CD14-positive monocyte (primary cell): ENCODE measurements around the gene CHIT1. TPM values are rescaled to one million over a fixed set of nuclear protein-coding genes. Genes with fewer than 3 reads are reported as not detected.

ENCODE experiments used
- DNase-seq, 3 donors: peaks; one replicate each; pipeline ENCODE4 v3.0.0-alpha.2; 2011 to 2022
- H2AFZ ChIP-seq: 2 replicates; pipeline ENCODE4 v1.6.0; 2012; ENCODE audit warnings: mild to moderate bottlenecking, low read depth, low read length, inconsistent platforms; ENCODE audit not compliant: insufficient read depth, poor library complexity, severe bottlenecking
- H3K27ac ChIP-seq, 2 donors: 1 replicate in 1 of 2; 2 replicates in 1 of 2; pipeline ENCODE4 v1.5.1; 2012 to 2013; ENCODE audit warnings: low read length in 2 of 2, control low read depth in 1 of 2, inconsistent platforms in 1 of 2, low read depth in 1 of 2, mild to moderate bottlenecking in 1 of 2
- H3K27me3 ChIP-seq, 2 donors: one replicate each; pipeline versions ENCODE4 v1.6.0 to v1.6.1; 2011 to 2013; ENCODE audit warnings: low read length in 2 of 2; ENCODE audit not compliant: control insufficient read depth in 2 of 2, insufficient read depth in 2 of 2
- H3K36me3 ChIP-seq, 2 donors: replicated peaks in 1 of 2; 1 replicate in 1 of 2; 2 replicates in 1 of 2; pipeline versions ENCODE4 v1.5.1 to v1.6.1; 2012 to 2013; ENCODE audit warnings: low read length in 2 of 2, control low read depth in 1 of 2, inconsistent platforms in 1 of 2, mild to moderate bottlenecking in 1 of 2; ENCODE audit not compliant: insufficient read depth in 2 of 2, control insufficient read depth in 1 of 2
- H3K4me1 ChIP-seq, 2 donors: 1 replicate in 1 of 2; 2 replicates in 1 of 2; pipeline versions ENCODE4 v1.5.1 to v1.6.1; 2012 to 2013; ENCODE audit warnings: low read length in 2 of 2, control low read depth in 1 of 2, inconsistent platforms in 1 of 2, mild to moderate bottlenecking in 1 of 2, moderate library complexity in 1 of 2; ENCODE audit not compliant: insufficient read depth in 2 of 2, control insufficient read depth in 1 of 2
- H3K4me2 ChIP-seq: replicated peaks from 2 replicates; pipeline ENCODE3; 2012; ENCODE audit warnings: low read length, moderate library complexity, mild to moderate bottlenecking; ENCODE audit not compliant: poor library complexity, severe bottlenecking; ENCODE audit errors: extremely low read depth
- H3K4me3 ChIP-seq, 3 experiments: fragments of 200-600 bp in 1 of 3; sonication (generic) in 1 of 3; replicated peaks in 1 of 3; 1 replicate in 2 of 3; 2 replicates in 1 of 3; pipeline ENCODE4 v1.5.1; 2011 to 2013; ENCODE audit warnings: low read length in 3 of 3, mild to moderate bottlenecking in 3 of 3, control low read depth in 2 of 3, low read depth in 2 of 3, inconsistent platforms in 1 of 3, moderate library complexity in 1 of 3
- H3K79me2 ChIP-seq: 2 replicates; pipeline ENCODE4 v1.6.0; 2012; ENCODE audit warnings: mild to moderate bottlenecking, control low read depth, inconsistent platforms, low read length, moderate library complexity; ENCODE audit not compliant: insufficient read depth
- H3K9ac ChIP-seq: 2 replicates; pipeline ENCODE4 v1.6.0; 2017; ENCODE audit warnings: low read length, mild to moderate bottlenecking; ENCODE audit not compliant: insufficient read depth, poor library complexity, severe bottlenecking
- H3K9me3 ChIP-seq, 2 donors: replicated peaks in 1 of 2; 1 replicate in 1 of 2; 2 replicates in 1 of 2; pipeline versions ENCODE4 v1.5.1 to v1.6.1; 2012 to 2013; ENCODE audit warnings: low read length in 2 of 2, control low read depth in 1 of 2; ENCODE audit not compliant: control insufficient read depth in 1 of 2, insufficient read depth in 1 of 2
- H4K20me1 ChIP-seq: 2 replicates; pipeline ENCODE4 v1.6.0; 2012; ENCODE audit warnings: mild to moderate bottlenecking, low read length, control low read depth, moderate library complexity; ENCODE audit not compliant: insufficient read depth
- H3K27ac Mint-ChIP-seq, 7 donors: one replicate each; pipeline ENCODE4 v1.8.0; 2020; ENCODE audit warnings: mild to moderate bottlenecking in 7 of 7, mixed read lengths in 7 of 7, moderate library complexity in 6 of 7, inconsistent platforms in 2 of 7
- H3K27me3 Mint-ChIP-seq, 3 donors: one replicate each; pipeline ENCODE4 v1.8.0; 2021 to 2022; ENCODE audit warnings: low read depth in 3 of 3, mild to moderate bottlenecking in 3 of 3, mixed read lengths in 3 of 3, moderate library complexity in 3 of 3, inconsistent platforms in 1 of 3
- H3K36me3 Mint-ChIP-seq, 2 donors: one replicate each; pipeline ENCODE4 v1.8.0; 2020; ENCODE audit warnings: mixed read lengths in 2 of 2, inconsistent platforms in 1 of 2, mild to moderate bottlenecking in 1 of 2
- H3K4me1 Mint-ChIP-seq: one replicate; pipeline ENCODE4 v1.8.0; 2020; ENCODE audit warnings: mild to moderate bottlenecking, mixed read lengths
- H3K4me3 Mint-ChIP-seq, 2 donors: one replicate each; pipeline ENCODE4 v1.8.0; 2020; ENCODE audit warnings: mild to moderate bottlenecking in 2 of 2, mixed read lengths in 2 of 2, moderate library complexity in 1 of 2
- H3K9me3 Mint-ChIP-seq, 7 donors: one replicate each; pipeline ENCODE4 v1.8.0; 2020 to 2022; ENCODE audit warnings: mixed read lengths in 7 of 7, mild to moderate bottlenecking in 6 of 7, moderate library complexity in 6 of 7, inconsistent platforms in 2 of 7
- WGBS: methylation state at CpG from one replicate; pipeline ENCODE4 v1.1.5; 2013; ENCODE audit warnings: missing lambda C conversion rate; ENCODE audit not compliant: insufficient coverage; 5-methylcytosine and 5-hydroxymethylcytosine counted together
- intact Hi-C, 2 donors: fragments of 100-400 bp; cut with micrococcal nuclease; formaldehyde crosslinking; loops; one replicate each; pipeline versions ENCODE4 v1.15.0 to v1.15.1; 2023
- polyA plus RNA-seq, 3 donors: library from polyadenylated mRNA; depleted of rRNA in 1 of 3; unstranded in 2 of 3; stranded (reverse) in 1 of 3; fragments of 300-500 nt in 2 of 3; fragments of >200 nt in 1 of 3; fragmentation: Illumina TruSeq in 2 of 3; gene quantifications; 1 replicate in 2 of 3; 2 replicates in 1 of 3; pipeline ENCODE4 v1.2.3, GENCODE V29; 2012 to 2021
- TF ChIP-seq, protein P1 (sequence below): fragments of 200-600 bp; IDR thresholded peaks from one replicate; pipeline ENCODE4 v1.8.0; 2022; ENCODE audit warnings: antibody characterized with exemption, mild to moderate bottlenecking

Gene CHIT1
- polyA plus RNA-seq, 3 donors: 0.08 to 0.51 TPM; not detected in 1

GRCh38 chr1:203217668-203218067 is 11.8 kb downstream of the CHIT1 start:
- DNase-seq: no peak
- Histone ChIP-seq H4K20me1 (no peaks in the 10 kb centered on the region), H3K27ac (no peak overlapping the region), H3K9me3 (no peaks in the 10 kb centered on the region), H3K27me3 (peaks cover 0 to 5% of the 10 kb centered on the region in 2 donors), H3K79me2 (no peaks in the 10 kb centered on the region), H3K4me2 (no peak overlapping the region), H3K4me3 (no peak overlapping the region), H3K36me3 (no peaks in the 10 kb centered on the region), H2AFZ (no peak overlapping the region), H3K4me1 (peaks cover 31 to 39% of the 10 kb centered on the region in 2 donors), H3K9ac (no peak overlapping the region)
- H3K27ac Mint-ChIP-seq: no peak overlapping the region
- peak overlapping the region in 1 of 2 donors; percentile 62 for H3K4me3 Mint-ChIP-seq
- 26% methylated on average over 6 of the region's 7 CpGs for WGBS
- intact Hi-C loops: loop anchor here (2.0 to 5.0 kb wide), 3 partner anchors 40 to 179 kb away; partner anchors contain the start of gene MYBPH (in 1 of the 2)
- TF ChIP-seq, protein P1, sequence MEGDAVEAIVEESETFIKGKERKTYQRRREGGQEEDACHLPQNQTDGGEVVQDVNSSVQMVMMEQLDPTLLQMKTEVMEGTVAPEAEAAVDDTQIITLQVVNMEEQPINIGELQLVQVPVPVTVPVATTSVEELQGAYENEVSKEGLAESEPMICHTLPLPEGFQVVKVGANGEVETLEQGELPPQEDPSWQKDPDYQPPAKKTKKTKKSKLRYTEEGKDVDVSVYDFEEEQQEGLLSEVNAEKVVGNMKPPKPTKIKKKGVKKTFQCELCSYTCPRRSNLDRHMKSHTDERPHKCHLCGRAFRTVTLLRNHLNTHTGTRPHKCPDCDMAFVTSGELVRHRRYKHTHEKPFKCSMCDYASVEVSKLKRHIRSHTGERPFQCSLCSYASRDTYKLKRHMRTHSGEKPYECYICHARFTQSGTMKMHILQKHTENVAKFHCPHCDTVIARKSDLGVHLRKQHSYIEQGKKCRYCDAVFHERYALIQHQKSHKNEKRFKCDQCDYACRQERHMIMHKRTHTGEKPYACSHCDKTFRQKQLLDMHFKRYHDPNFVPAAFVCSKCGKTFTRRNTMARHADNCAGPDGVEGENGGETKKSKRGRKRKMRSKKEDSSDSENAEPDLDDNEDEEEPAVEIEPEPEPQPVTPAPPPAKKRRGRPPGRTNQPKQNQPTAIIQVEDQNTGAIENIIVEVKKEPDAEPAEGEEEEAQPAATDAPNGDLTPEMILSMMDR: no peak
- no peaks in the 10 kb centered on the region for H3K36me3 Mint-ChIP-seq
- H3K27me3 Mint-ChIP-seq: peaks cover 7 to 30% (median 27%) of the 10 kb centered on the region in 3 donors
- H3K4me1 Mint-ChIP-seq: peaks cover 44% of the 10 kb centered on the region
- no peaks in the 10 kb centered on the region for H3K9me3 Mint-ChIP-seq

DNA sequence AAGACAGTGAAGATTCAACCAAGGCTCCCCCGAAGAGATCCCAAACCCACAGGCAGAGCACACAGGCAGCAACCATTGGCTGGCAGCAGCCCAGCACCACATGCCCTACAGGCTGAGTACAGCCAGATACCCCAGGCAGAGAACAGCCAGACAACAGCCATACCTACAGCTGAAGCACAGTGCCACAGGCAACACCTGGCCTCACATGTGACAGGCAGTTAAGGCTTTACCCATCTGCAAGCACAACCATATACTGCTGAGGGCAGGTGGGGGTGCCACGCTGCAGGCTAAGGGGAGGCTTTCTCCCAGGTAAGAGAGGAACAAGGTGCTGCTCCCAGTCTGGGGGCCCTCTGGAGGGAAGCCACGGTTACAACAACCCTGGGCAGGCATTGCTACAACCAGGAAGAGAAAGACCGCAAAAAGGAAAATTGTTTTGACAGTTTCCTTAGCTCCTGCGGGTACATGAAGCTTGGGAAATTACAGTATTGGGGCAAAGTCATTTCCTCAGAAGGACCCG is 12.3 kb downstream of the CHIT1 start:
- no peaks in the 10 kb centered on the region for H3K9me3 Mint-ChIP-seq
- Histone ChIP-seq H3K9ac (no peak overlapping the region), H3K4me2 (no peak overlapping the region), H3K9me3 (no peaks in the 10 kb centered on the region), H3K36me3 (no peaks in the 10 kb centered on the region), H3K4me3 (no peak overlapping the region), H3K79me2 (no peaks in the 10 kb centered on the region), H3K27ac (no peak overlapping the region), H4K20me1 (no peaks in the 10 kb centered on the region), H3K27me3 (peaks cover 0 to 5% of the 10 kb centered on the region in 2 donors), H3K4me1 (peaks cover 31 to 39% of the 10 kb centered on the region in 2 donors), H2AFZ (no peak overlapping the region)
- DNase-seq: peak in 2 of 3 donors; percentile 22 to 25
- 12% methylated on average over 6 of the region's 6 CpGs for WGBS
- H3K36me3 Mint-ChIP-seq: no peaks in the 10 kb centered on the region
- H3K27ac Mint-ChIP-seq: peak overlapping the region in 1 of 7 donors; percentile 76
- intact Hi-C loops: loop anchor here (2.0 to 5.0 kb wide), 3 partner anchors 40 to 178 kb away; partner anchors contain the start of gene MYBPH (in 1 of the 2)
- TF ChIP-seq, protein P1: no peak
- H3K4me1 Mint-ChIP-seq: peaks cover 44% of the 10 kb centered on the region
- H3K27me3 Mint-ChIP-seq: peaks cover 7 to 30% (median 25%) of the 10 kb centered on the region in 3 donors
- peak overlapping the region in 1 of 2 donors; percentile 62 for H3K4me3 Mint-ChIP-seq
